Hematopoietic multipotent progenitor cell treated with erythropoietin and hydrocortisone succinate and interleukin-3 and kit ligand, for 15 days (in vitro differentiated cells): ENCODE data around the gene KCND3.

Experiments used
- DNase-seq: peaks from one replicate; pipeline ENCODE4 v3.0.0-alpha.2; 2015; ENCODE audit warnings: low spot score

The KCND3 gene

DNA sequence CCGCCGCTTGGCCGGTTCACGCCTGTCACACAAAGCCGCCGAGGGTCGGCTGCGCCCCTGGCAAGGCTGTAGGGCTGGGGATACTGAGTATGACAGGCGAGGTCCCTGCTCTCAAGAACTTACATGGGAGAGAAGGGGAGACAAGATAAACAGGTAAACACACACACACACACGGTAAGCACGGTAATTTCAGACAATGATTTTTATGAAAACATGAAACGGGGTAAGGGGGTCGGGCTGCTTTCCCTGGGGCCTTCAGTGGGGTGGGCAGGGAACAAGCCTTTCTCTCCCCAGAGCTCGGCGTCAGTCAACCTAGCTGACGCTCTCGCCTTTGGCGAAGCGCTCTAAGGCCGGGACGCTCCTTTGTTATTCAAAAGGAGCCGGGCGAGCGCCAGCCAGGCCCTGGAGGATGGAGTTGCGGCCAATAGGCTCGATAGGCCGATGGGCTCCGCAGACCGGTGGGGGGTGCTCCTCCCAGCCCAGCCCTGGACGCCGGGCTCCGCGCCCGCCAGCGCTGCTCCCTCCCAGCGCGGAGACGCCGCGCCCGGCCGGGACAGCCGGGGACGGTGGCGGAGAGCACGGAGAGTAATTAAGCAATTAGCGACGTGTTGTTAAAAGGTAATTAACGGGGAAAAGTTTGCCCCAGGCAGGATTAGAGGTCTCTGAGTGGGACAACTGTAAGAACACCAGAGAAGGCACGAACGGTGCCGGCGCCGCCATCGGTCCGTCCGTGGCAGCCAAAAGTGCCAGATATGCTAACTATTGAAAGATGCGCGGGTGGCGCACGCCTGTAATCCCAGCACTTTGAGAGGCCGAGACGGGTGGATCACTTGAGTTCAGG, 249.3 kb downstream of the KCND3 start:
- peak; percentile 28 for DNase-seq

DNA sequence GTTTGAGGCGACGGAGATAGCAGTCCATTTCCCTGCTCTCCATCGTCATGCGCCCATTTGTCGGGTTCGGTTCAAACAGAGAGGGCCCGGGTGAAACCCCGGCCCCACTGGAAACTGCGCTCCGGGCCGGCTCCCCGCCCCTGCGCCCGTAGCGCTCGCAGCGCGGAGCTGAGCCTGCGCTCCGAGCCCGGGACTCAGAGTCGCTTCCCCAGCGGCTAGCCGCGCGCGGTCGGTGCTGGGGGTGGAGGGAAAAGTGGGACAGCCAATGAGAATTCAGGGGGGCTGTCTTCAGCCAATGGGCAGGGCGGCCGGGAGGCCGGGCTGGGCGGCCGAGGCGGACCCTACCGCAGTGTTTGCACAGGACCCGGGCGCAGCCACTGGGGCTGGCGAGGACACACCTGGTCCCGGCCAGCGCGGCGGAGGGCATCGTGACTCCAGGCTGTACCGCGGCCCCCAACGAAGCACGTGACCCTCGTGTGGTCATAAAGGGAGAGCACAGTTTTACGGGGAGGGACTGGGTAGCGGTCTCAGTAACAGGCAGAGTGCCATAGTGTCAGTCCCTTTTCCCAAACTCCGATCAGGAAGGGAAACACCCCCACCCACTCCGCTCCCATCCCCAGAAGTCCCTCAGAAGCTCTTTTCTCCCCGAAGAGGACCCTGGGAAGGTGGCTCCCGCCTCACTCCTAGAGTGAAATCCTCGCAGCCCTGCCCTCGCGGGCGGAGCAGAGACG, 250.1 kb downstream of the KCND3 start, which contains the start of gene INKA2:
TSS of gene INKA2 (minus strand) at position 202 of the 731 bp plus-strand sequence. CDS start at position 49, 153 bp downstream.
- DNase-seq, result peak; percentile 68

DNA sequence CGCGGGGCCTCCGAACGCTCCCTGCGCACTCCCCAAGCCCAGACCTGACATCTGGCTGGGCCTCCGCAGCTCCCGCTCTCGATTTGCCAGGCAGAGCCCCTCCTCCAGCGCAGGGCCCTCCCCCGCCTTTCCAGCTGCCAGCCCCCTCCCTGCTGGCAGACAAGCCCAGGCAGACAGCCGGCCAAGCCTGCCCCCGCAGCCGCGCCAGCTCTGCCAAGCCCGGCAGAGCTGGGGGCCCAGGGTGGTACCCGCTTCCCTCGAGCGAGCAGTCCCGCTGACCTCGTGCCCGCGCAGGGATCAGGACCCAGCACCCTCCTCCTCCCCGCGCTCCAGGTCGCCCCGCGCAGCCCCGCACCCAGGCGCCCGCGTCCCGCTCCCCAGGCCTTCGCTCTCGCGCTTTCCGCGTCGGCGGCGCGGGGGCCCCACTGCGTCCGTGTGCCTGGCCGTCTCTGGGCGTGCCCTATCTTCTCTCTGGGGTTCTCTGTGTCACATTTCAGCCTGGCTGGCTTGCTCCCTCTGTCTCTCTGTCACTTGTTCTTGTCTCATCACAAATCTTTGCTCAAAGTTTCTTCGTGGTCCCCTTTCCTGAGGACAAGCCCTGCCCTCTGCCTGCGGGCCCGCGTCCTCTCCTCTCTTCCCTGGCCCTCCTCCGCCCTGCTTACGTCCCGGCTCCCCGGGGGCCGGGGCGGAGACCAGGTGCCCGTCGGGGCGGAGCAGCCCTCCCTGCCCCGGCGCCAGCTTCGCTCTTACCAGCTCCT, 250.9 kb downstream of the KCND3 start:
- DNase-seq, result peak; percentile 48

DNA sequence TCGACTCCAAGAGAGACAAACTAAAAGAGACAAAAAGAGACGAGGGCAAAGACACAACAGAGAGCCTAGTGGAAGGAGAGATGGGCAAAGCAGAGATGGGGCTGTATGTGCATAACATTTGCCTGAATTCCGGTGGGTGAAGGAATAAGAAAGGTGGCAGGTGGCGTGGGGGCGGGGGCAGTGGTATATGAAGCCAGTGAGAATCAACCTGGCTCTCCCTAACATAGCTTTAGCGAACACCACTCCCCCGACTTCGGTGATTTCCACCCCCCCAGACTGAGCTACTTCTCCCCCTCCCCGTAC, 251.4 kb downstream of the KCND3 start:
- DNase-seq, result no peak

DNA sequence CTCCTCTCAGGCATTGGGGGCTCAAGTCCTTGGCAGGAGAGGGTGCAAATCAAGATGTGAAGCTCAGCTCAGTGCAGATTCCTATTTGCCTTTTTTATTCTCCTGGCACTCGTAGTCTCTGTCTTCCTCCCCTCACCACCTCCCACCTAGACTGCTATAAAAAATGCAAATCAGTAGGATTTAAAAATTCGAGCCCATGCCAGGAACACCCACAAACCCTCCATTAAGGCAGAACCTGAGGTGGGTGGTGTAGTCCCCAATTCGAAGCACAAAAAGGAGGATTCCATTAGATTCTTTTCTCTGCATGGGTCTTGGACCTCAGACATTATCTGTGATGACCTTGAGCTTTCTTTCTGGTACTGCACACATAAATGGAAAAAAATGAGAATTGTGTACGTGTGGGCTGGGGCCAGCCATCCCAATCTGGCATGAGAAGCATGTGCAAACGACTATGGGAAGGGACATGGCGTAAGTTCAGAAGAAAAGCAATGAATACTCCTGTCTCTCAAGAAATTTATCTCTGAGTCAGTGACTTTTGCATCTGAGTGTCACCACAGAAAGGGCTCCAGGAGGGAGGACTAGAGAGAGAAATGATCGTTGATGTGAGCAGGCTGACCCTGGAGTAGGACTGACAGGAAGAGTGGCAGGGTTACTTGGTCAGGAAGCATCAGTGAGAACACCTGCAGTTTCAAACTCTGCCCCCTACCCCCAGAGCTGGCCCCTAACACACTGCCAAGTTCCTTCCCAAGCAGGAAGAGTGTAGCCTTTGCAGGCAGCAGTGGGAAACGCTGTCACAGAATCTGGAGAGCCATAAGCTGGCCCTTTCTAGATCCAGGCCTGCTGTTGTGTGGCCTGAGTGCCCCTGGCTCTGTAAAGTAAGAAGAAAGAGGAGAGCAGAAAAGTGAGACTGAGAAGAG, 252.0 kb downstream of the KCND3 start:
- no peak for DNase-seq

DNA sequence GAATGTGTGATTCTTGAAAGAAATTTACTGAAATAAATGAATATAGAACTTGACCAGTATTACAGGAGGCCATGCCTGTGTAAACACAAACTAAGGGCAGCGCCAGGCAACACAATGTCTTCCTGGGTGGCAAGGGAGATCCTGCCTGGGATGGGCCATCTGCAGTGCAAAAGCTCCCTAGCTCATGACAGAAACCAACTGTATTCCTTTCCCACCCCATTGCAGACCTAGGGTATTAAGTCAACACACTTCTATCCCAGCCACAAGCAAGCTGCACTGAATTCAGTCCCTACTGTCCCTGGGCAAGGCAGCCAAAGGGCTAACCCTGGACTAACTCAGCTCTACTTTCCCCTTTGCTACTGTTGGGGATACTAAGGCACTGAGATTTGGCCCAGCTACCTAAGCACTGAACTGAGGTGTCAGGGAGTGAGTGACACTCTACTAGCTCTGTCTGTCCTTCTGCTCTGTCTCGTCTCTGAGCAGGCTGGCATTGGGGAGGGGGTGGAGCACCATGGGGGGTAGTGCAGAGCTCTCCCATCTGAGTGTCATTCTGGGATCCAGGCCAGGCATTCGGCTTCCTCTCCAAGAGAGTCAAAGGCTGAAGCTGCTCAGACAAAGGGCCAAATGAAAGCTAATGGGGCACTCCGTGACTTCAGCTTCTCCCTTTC, 252.8 kb downstream of the KCND3 start:
- DNase-seq, result no peak

DNA sequence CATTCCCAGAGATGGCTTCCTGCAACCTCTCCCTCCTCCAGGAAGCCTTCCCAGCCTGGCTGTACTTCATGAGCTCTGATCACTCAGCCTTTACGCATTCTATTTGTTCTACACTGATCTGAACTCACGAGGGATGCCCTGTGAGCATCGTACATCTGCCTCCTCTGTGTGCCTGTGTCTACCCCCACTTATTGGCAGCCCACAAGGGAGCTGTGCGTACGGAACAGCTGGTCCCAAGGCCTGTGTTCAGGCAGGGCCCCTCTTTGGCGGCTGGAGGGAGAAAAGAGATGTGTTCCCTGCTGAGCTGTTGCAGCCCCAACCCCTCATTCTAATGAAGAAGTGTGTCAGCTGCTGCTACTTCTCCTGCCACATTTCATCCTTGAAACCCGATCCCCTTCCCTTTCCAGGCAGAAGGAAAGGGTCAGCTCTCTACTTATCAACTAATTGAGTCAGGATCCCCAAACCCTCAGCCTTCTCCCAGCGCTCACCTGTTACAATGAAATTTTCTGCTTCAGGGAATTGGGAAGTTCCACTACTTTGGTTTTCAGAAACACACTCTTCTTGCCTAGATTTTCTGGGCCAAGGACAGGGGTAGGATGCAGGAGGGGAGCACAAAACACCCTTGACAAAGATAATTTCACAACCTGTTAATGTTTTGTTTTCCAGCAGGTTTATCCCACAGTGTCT, 253.5 kb downstream of the KCND3 start:
- no peak for DNase-seq

DNA sequence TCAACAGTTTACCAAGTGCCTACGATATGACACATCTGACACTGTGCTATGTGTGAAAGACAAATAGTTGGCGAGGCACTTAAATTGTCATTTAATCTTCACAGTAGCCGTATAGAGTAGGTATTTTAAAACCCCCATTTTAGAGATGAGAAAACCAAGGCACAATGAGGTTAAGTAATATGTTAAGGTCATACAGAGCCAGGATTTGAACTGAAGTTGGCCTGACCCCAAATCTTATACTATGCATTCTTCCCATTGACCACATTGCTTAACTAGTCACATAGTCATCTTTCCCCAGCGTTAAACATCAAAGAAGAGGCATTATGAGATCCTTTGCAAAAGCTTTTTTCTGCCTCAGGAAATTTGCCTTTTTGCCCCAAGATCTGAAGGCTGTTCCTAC, 254.1 kb downstream of the KCND3 start:
- DNase-seq, result no peak

DNA sequence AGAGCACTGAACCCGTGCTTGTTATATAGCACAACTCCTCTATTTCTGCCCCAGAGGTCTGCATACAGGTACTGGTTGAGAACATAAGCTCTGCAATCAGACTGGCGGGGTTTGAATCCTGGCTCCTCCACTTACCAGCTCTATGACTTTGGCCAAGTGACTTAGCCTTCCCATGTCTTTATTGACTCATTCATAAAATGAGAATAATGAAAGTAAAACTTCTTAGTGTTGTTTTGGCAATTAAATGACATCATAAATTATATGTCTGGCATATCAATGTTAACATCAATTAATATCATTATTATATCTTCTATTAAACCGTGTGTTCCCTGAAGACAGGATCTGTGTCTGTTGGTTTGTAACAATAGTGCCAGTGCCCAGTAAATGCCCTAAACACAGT, 254.6 kb downstream of the KCND3 start:
- no peak for DNase-seq

DNA sequence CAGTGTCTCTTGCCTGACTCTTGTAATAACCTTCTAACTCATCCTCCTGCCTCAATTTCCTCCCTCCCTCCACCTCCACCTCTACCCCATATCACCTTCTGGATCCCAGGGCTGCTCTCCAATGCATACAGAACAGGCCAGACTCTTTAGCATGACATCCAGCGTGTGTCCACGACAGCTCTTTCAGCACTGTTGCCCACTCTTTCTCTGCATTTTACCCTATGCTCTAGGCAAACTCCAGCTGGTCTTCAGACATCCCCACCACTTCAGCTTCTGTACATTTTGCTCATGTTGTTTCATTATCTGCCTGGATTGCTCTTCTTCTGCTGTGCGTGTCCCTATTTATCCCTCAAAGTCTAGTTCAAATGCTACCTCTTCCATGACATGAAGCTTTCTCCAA, 255.0 kb downstream of the KCND3 start:
- DNase-seq, result no peak

DNA sequence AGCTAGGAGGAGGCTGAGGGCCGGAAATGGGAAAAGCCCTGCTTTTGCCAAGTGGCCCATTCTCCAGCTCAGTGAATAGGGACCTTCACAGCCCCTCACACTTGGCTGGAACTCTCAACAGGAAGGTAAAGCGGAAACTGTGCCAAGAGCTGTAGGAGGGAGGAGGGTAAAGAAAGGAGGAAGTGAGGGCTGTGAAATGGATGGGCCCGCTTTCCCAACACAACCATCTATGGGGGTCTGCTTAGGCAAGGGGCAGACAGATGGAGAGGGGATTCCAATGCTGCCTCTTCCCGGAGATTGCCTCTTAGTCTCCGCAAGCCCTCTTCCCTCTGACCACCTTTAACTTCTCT, 255.5 kb downstream of the KCND3 start:
- no peak for DNase-seq

DNA sequence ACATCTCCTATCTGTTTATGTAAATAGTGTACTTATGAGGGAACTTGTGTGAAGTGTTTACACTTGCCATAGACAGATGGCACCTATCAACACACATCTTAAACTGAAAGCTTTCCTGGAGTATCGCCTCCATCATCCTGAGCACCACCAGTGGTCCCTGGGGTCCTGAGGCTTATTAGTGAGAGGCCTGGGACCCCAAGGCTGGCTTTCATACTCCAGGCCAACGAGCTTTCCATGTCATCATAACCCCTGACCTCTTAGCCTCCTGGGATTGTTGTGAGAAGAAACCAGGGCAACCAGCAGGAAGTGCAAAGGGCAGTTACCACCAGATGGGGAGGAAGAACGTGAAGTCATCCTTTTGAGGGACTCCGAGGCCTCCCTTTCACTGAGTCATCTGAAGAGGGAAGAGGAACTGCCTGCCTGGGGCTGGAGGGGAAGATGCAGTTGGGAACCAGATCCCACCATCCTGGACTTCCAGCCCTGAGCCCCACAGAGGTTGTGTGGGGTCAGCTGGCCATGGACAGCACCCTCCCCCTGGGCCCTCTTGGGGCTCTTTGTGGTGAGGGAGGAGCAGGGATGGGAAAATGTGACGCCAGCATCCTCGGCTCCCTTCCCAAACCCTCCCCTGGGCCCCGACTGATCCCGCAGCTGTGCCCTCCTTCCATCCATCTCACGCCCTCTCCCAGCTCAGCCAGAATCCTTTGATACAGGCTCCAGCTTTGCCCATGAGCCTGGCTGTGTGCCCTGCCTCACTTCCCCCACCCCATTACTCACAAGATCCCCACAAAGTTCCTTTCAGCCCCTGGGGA, 256.1 kb downstream of the KCND3 start:
- no peak for DNase-seq

DNA sequence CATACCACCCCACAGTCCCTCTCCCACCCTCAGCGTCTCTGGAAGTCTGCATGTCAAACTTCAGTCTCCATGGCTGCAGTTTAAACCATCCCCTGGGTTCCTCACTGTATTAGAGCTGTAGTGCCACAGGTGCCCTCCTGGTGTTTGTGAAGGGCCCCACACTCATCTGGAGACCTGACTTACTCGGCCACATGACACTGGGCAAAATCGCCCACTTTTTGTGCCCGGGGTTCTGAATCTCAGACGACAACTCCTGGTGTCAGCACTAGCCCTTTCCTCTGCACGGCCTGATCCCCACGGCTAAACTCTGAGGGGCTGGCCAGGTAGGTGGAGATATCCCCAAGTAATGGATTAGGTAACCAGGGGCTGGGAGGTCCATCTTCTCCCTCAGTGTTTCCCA, 256.8 kb downstream of the KCND3 start:
- DNase-seq, result no peak

DNA sequence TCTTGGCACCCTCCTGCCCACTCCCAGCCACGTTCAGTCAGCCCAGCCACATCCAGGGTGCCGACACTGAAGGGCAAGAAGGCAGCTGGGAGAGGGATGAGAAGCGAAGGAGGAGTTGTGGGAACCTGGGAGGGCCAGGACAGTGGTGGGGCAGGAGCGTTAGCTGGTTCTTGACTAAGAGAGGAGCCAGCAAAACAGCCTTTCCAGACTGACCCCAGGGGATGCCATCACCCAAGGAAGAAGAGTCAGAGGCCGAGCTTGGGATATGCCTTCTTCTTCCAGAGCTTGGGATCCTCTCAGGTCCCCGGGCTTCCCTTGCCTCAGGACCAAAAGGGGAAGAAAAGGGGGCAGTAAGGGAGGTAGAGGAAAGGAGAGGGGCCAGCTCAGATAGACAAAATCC, 257.5 kb downstream of the KCND3 start:
- DNase-seq, result no peak

DNA sequence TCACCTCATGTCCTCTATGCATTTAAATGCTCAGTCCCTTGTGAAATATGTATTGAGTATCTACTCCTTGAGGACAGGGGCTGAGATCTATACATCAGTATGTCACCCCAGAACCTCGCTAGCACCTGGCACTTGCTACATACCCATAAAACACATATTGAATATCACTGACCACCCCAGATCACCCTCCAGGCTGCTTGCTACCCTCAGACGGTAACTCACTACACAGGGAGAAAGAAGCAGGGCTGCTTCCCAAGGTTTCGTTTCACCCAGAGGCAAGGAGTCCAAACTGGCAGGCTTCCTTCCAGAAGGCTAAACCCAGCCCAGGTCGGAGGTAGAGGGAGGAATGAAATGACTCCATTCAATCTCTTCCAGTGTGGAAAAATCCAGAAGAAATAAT, 258.8 kb downstream of the KCND3 start:
- DNase-seq, result no peak

DNA sequence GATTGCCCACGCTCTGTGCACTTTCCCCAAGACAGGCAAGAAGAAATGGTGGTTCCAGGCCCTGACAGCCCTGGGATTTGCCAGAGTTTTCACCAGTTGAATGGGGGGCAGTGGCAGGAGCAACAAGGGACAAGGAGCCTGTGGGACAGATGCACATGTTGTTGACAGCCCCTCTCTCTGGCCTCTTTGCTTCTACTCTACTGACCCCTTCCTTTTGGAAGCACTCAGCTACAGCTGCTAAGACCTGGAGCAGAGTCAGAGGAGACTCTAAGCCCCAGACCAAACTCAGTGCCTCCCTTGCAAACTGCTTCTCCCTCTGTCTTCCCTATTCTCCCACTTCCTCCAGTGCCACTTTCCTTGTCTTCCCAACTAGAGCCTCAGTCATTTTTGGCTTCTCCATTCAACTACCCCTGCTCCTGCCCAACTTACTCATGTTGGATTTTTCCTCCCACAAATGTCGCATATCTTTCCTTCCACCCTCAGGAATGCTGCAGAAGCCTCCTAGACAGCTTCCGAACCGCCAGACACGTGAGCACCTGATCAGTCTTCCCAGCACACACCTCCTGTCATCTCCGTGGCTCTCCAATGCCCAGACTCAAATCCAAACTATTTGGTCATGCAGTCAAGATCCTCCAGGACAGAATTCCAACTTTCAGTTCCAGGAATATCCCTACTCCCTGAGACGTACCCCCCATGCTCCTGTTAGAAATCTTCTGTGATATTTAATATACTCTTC, 259.4 kb downstream of the KCND3 start:
- DNase-seq, result no peak

DNA sequence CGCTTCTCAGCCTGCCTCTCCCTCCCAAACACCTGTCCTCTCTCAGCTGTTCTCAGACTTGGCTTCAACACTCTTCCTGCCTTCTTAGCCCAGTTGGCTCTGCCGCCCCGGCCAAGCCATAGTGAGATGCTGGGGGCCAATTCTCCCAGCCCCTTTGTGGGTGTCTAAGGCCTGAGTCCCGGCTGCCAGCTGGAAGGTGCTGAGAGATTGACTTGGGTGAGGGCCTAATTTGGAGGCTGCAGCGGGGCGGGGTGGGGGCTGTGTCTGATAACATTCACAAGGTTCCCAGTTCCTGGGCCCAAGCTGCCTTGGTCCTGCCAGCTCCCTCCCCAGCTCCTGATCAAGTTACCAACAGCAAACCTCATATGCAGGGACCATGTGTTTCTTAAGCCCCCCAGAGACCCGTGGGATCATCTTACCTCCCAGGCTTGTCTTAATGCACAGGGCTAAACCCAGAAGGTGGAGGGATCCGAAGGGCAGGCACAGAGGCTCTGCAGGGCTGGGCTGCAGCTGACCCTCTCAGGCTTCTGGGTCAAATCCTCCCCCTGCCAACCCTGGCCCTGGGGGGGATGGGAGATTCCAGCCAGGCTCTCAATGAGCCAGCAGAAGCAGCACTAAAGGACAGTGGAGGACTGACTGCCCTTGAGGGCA, 260.1 kb downstream of the KCND3 start:
- DNase-seq, result no peak

DNA sequence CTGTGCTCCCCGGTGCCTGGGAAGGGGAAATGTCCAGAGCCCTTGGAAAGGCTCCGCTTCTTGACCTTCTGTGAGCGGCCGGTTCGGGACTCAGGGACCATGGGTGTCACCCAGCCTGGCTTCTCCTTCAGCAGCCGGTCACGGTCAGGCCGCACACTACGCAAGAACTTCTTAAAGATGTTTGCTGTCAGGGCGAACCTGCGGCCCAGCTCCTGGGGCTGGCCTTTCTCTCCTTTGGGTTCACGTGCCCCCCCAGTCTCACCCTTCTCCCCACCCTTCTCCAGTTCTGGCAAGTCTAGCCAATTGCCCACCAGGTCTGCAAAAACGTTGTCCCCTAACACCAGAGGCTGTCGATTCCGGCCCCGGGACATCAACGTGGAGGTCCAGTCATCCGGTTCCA, 262.4 kb downstream of the KCND3 start:
- DNase-seq, result no peak

DNA sequence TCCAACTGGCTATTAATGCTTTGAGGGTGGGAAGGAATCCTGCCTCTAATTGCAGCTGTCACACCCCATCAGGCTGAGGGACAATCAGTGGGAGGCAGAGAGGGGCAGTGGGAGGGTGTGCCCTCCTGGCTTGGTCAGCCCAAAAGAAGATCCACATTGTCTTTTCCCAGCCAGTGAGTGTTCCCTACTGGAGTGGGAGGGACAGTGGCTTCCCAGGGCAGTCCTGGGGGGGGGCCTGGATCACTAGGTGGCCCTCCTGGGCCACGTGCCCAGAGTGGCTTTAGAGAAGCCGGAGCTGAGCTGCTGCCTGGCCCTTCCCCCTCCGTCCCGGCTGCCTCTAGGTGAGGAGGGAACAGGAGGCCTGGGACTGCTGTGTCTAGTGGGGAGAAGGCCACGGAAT, 264.3 kb downstream of the KCND3 start:
- DNase-seq, result no peak
